Keratinocyte (primary cell): ENCODE results near the gene LMTK2. TPM values are rescaled to one million over a fixed set of nuclear protein-coding genes. Genes with fewer than 3 reads are reported as not detected.

Experiments used
- DNase-seq: peaks from one replicate; pipeline ENCODE4 v3.0.0-alpha.2; 2011; ENCODE audit warnings: low read depth, missing footprints, low spot score
- FAIRE-seq: peaks from 2 replicates; lab custom pipeline; 2011; peaks lifted over from hg19 to GRCh38; lab: Jason Lieb, UNC
- H2AFZ ChIP-seq: 2 replicates; pipeline ENCODE4 v1.6.0; 2012; ENCODE audit warnings: low read length, control low read depth, inconsistent platforms; ENCODE audit not compliant: control insufficient read depth
- H3K27ac ChIP-seq: 2 replicates; pipeline ENCODE4 v1.5.1; 2011; ENCODE audit warnings: low read length; ENCODE audit not compliant: control insufficient read depth, insufficient read depth
- H3K27me3 ChIP-seq: 3 replicates; pipeline ENCODE4 v1.6.0; 2011; ENCODE audit warnings: low read length; ENCODE audit not compliant: control insufficient read depth, insufficient read depth; ENCODE audit errors: extremely low read depth
- H3K36me3 ChIP-seq, 2 experiments: 2 replicates in 1 of 2; 3 replicates in 1 of 2; pipeline ENCODE4 v1.5.1; 2011; ENCODE audit warnings: low read length in 2 of 2, mild to moderate bottlenecking in 1 of 2; ENCODE audit not compliant: control insufficient read depth in 2 of 2, insufficient read depth in 2 of 2; ENCODE audit errors: extremely low read depth in 1 of 2
- H3K4me1 ChIP-seq: 3 replicates; pipeline ENCODE4 v1.5.1; 2011; ENCODE audit warnings: low read length; ENCODE audit not compliant: control insufficient read depth, insufficient read depth; ENCODE audit errors: extremely low read depth
- H3K4me2 ChIP-seq: 3 replicates; pipeline ENCODE4 v1.6.0; 2011; ENCODE audit warnings: low read depth, low read length; ENCODE audit not compliant: control insufficient read depth, insufficient read depth; ENCODE audit errors: extremely low read depth
- H3K4me3 ChIP-seq, 3 experiments: fragments of 200-600 bp in 1 of 3; sonication (generic) in 1 of 3; 2 replicates in 2 of 3; 3 replicates in 1 of 3; pipeline ENCODE4 v1.5.1; 2011 to 2016; ENCODE audit warnings: low read length in 3 of 3, mild to moderate bottlenecking in 3 of 3, control low read depth in 2 of 3, inconsistent platforms in 1 of 3, low read depth in 1 of 3, mixed read lengths in 1 of 3, mixed run types in 1 of 3, moderate library complexity in 1 of 3; ENCODE audit not compliant: control insufficient read depth in 2 of 3, insufficient read depth in 2 of 3; ENCODE audit errors: extremely low read depth in 1 of 3
- H3K79me2 ChIP-seq: 2 replicates; pipeline ENCODE4 v1.6.0; 2012; ENCODE audit warnings: low read length; ENCODE audit not compliant: control insufficient read depth, insufficient read depth
- H3K9ac ChIP-seq: 3 replicates; pipeline ENCODE4 v1.6.0; 2011; ENCODE audit warnings: low read length; ENCODE audit not compliant: control insufficient read depth, insufficient read depth; ENCODE audit errors: extremely low read depth
- H3K9me1 ChIP-seq: 3 replicates; pipeline ENCODE4 v1.6.0; 2011; ENCODE audit warnings: low read length; ENCODE audit not compliant: control insufficient read depth, insufficient read depth; ENCODE audit errors: extremely low read depth
- H3K9me3 ChIP-seq: 2 replicates; pipeline ENCODE4 v1.5.1; 2012; ENCODE audit warnings: low read depth, low read length; ENCODE audit not compliant: control insufficient read depth
- H4K20me1 ChIP-seq: 3 replicates; pipeline ENCODE4 v1.6.0; 2011; ENCODE audit warnings: low read length; ENCODE audit not compliant: control insufficient read depth, insufficient read depth; ENCODE audit errors: extremely low read depth
- EZH2 ChIP-seq: IDR thresholded peaks from one replicate; pipeline ENCODE4 v1.6.1; 2012; ENCODE audit warnings: inconsistent platforms, mild to moderate bottlenecking, low read length, moderate library complexity
- dilution Hi-C: fragments of 300-500 bp; cut with MboI; formaldehyde crosslinking; loops from one replicate; pipeline ENCODE4 v1.7.0; 2020; ENCODE audit warnings: low sequenced_read_pairs; ENCODE audit not compliant: extremely low pct_ligation_motif_present
- polyA plus RNA-seq, 5 experiments: library from polyadenylated mRNA; depleted of rRNA in 3 of 5; stranded (reverse) in 3 of 5; stranded (forward) in 1 of 5; unstranded in 1 of 5; fragments of >200 nt; gene quantifications; 1 replicate in 1 of 5; 2 replicates in 3 of 5; 3 replicates in 1 of 5; pipeline versions ENCODE4 v1.2.1 to v1.2.3, GENCODE V29; 2011 to 2012; ENCODE audit warnings: missing spikeins in 2 of 5, low read depth in 1 of 5, low replicate concordance in 1 of 5
- TF ChIP-seq, protein P1 (sequence below), 3 experiments: IDR thresholded peaks in 1 of 3; conservative IDR thresholded peaks in 1 of 3; optimal IDR thresholded peaks in 1 of 3; 2 replicates in 2 of 3; 3 replicates in 1 of 3; pipeline versions ENCODE3 to v1.5.1; 2011; ENCODE audit warnings: low read length in 3 of 3, mild to moderate bottlenecking in 3 of 3, moderate library complexity in 2 of 3, control low read depth in 1 of 3, inconsistent platforms in 1 of 3; ENCODE audit not compliant: insufficient read depth in 2 of 3; ENCODE audit errors: extremely low read depth in 1 of 3

Gene LMTK2
- polyA plus RNA-seq, 1 donor (not counting 4 experiments of a cell fraction or from before 2014, with no cell fraction given), result 6.6 TPM

DNA sequence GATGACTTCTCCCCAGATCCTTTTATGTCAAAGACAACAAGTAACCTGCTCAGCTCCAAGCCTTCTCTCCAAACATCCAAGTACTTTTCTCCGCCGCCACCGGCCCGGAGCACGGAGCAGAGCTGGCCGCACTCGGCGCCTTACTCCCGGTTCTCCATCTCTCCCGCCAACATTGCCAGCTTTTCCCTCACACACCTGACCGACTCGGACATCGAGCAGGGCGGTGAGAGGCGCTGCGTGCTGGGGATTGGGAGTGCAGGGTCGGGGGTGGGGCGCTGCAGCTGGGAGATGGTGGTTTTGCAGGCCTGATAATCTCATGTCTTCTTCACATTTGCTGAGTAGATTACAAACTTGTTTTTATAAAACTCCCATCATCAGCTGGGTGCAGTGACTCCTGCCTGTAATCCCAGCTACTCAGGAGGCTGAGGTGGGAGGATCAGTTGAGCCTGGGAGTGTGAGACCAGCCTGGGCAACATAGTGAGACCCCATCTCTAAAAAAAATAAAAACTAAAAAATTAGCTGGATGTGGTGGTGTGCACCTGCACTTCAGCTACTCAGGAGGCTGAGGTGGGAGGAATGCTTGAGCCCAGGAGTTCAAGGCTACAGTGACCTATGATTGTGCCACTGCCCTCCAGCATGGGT, 97.4 kb downstream of the LMTK2 start:
- Histone ChIP-seq H4K20me1 (peaks cover 4% of the 10 kb centered on the region), H3K4me3 (no peak overlapping the region), H3K4me2 (no peak overlapping the region), H3K9ac (no peak overlapping the region), H3K79me2 (peaks cover 5% of the 10 kb centered on the region), H3K36me3 (peaks cover 3 to 14% of the 10 kb centered on the region in 2 experiments), H2AFZ (no peak overlapping the region), H3K27ac (no peak overlapping the region), H3K9me1 (peaks cover 5% of the 10 kb centered on the region), H3K4me1 (peaks cover 6% of the 10 kb centered on the region), H3K27me3 (no peaks in the 10 kb centered on the region), H3K9me3 (no peaks in the 10 kb centered on the region)
- TF ChIP-seq EZH2, result no peak
- TF ChIP-seq, protein P1, sequence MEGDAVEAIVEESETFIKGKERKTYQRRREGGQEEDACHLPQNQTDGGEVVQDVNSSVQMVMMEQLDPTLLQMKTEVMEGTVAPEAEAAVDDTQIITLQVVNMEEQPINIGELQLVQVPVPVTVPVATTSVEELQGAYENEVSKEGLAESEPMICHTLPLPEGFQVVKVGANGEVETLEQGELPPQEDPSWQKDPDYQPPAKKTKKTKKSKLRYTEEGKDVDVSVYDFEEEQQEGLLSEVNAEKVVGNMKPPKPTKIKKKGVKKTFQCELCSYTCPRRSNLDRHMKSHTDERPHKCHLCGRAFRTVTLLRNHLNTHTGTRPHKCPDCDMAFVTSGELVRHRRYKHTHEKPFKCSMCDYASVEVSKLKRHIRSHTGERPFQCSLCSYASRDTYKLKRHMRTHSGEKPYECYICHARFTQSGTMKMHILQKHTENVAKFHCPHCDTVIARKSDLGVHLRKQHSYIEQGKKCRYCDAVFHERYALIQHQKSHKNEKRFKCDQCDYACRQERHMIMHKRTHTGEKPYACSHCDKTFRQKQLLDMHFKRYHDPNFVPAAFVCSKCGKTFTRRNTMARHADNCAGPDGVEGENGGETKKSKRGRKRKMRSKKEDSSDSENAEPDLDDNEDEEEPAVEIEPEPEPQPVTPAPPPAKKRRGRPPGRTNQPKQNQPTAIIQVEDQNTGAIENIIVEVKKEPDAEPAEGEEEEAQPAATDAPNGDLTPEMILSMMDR (optimal IDR thresholded peaks at IDR 0.05 in 1 of 3, IDR thresholded peaks at IDR 0.05 in 1 of 3, conservative IDR thresholded peaks at IDR 0.05 in 1 of 3; ENCODE audit: extremely low read depth in 1 of 3, insufficient read depth in 2 of 3, low read length in 3 of 3), result no peak
- dilution Hi-C loops, result no loop called here
- FAIRE-seq, result no peak
- no peak for DNase-seq

DNA sequence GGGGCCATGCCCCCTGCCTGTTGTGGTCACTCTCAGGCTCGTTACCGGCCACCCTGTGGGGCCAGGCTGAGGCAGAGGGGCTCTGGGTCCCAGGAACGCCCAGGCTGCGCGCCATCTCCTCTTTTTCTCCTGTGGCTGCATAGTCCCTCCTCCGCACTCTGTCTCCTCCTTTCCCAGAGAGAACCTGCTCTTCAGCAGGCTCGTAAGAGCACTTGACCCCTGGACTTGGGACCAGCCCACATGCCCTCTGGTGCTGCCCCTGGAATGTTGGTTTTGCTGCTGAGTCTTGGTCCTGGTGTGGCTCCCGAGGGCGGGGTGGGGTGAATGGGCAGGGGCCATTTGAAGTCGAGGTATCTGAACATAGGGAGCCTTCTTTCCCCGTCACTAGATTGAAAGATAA, 98.0 kb downstream of the LMTK2 start:
- DNase-seq, result no peak
- FAIRE-seq, result no peak
- Histone ChIP-seq H3K4me1 (peaks cover 6% of the 10 kb centered on the region), H3K27ac (no peak overlapping the region), H3K4me2 (no peak overlapping the region), H4K20me1 (peaks cover 4% of the 10 kb centered on the region), H3K79me2 (peaks cover 5% of the 10 kb centered on the region), H3K36me3 (peaks cover 3 to 14% of the 10 kb centered on the region in 2 experiments), H3K27me3 (no peaks in the 10 kb centered on the region), H3K9ac (no peak overlapping the region), H3K4me3 (no peak overlapping the region), H3K9me3 (no peaks in the 10 kb centered on the region), H3K9me1 (peaks cover 5% of the 10 kb centered on the region), H2AFZ (no peak overlapping the region)
- TF ChIP-seq, protein P1 (optimal IDR thresholded peaks at IDR 0.05 in 1 of 3, IDR thresholded peaks at IDR 0.05 in 1 of 3, conservative IDR thresholded peaks at IDR 0.05 in 1 of 3; ENCODE audit: extremely low read depth in 1 of 3, insufficient read depth in 2 of 3, low read length in 3 of 3), result no peak
- no peak for TF ChIP-seq EZH2
- dilution Hi-C loops, result no loop called here
